Stimulated activated CD4-positive, alpha-beta T cell treated with anti-CD3 and anti-CD28 coated beads, Interleukin-4, amount 100 ng/mL, for 4 hours (primary cell): Measurements from ENCODE around the gene OTUD1.
"Not testable (repeated sequence)": the region's sequence is repeated elsewhere in the genome, so short reads cannot be mapped to it uniquely, and the experiment has no call there.

Experiments used
- DNase-seq, 2 experiments: peaks; one replicate each; pipeline ENCODE4 v3.0.0-alpha.2; 2020

OTUD1 gene

GRCh38 chr10:23438547-23439451, at the start of gene OTUD1:
OTUD1 (plus strand) TSS chr10:23439075; CDS start chr10:23439458, 383 bp downstream.
- peak; percentile 92 to 97 for DNase-seq

- not testable (repeated sequence) for DNase-seq
Measured at GRCh38 chr10:23390408-23390807, 48.5 kb upstream of the OTUD1 start.

GRCh38 chr10:23390809-23391208, 48.1 kb upstream of the OTUD1 start:
- DNase-seq = no peak

GRCh38 chr10:23391821-23392220, 47.1 kb upstream of the OTUD1 start:
- DNase-seq = no peak

- DNase-seq = no peak
Measured at GRCh38 chr10:23395017-23395416, 43.9 kb upstream of the OTUD1 start.

GRCh38 chr10:23396695-23397094, 42.2 kb upstream of the OTUD1 start:
- no peak for DNase-seq

GRCh38 chr10:23399701-23400144, 39.2 kb upstream of the OTUD1 start:
- no peak for DNase-seq

GRCh38 chr10:23402856-23403255, 36.0 kb upstream of the OTUD1 start:
- no peak for DNase-seq

- no peak for DNase-seq
Measured at GRCh38 chr10:23403278-23403677, 35.6 kb upstream of the OTUD1 start.

GRCh38 chr10:23403719-23404118, 35.2 kb upstream of the OTUD1 start:
- no peak for DNase-seq

- no peak for DNase-seq
Measured at GRCh38 chr10:23404461-23404980, 34.4 kb upstream of the OTUD1 start.

- no peak for DNase-seq
Measured at GRCh38 chr10:23405540-23405939, 33.3 kb upstream of the OTUD1 start.

GRCh38 chr10:23406409-23406808, 32.5 kb upstream of the OTUD1 start:
- DNase-seq = no peak

- no peak for DNase-seq
Measured at GRCh38 chr10:23408330-23408976, 30.4 kb upstream of the OTUD1 start.

- no peak for DNase-seq
Measured at GRCh38 chr10:23412223-23412622, 26.7 kb upstream of the OTUD1 start.

GRCh38 chr10:23413629-23414089, 25.2 kb upstream of the OTUD1 start:
- no peak for DNase-seq

GRCh38 chr10:23414658-23415057, 24.2 kb upstream of the OTUD1 start:
- DNase-seq = no peak

- no peak for DNase-seq
Measured at GRCh38 chr10:23417254-23417653, 21.6 kb upstream of the OTUD1 start.

GRCh38 chr10:23418051-23418681, 20.7 kb upstream of the OTUD1 start:
- no peak for DNase-seq

GRCh38 chr10:23419201-23419600, 19.7 kb upstream of the OTUD1 start:
- no peak for DNase-seq

- no peak for DNase-seq
Measured at GRCh38 chr10:23419655-23420329, 19.1 kb upstream of the OTUD1 start.

- no peak for DNase-seq
Measured at GRCh38 chr10:23421397-23421796, 17.5 kb upstream of the OTUD1 start.

- no peak for DNase-seq
Measured at GRCh38 chr10:23422003-23422411, 16.9 kb upstream of the OTUD1 start.
